Activated CD4-positive, alpha-beta memory T cell treated with anti-CD3 and anti-CD28 coated beads for 36 hours (primary cell): ENCODE data around the gene PRCD. TPM values are rescaled to one million over a fixed set of nuclear protein-coding genes. Genes with fewer than 3 reads are reported as not detected.
"Not testable (repeated sequence)": the region's sequence is repeated elsewhere in the genome, so short reads cannot be mapped to it uniquely, and the experiment has no call there.

Source experiments
- CTCF ChIA-PET: fragments of 350-600 bp; sonication (Branson Sonifier 250); formaldehyde crosslinking; loops from one replicate; lab custom pipeline; 2021; ENCODE audit warnings: antibody characterized with exemption, inconsistent platforms; lab: Charles Lee
- POLR2A ChIA-PET: fragments of 350-600 bp; sonication (Branson Sonifier 250); formaldehyde crosslinking; loops from one replicate; lab custom pipeline; 2021; ENCODE audit warnings: antibody characterized with exemption; lab: Charles Lee
- DNase-seq: peaks from one replicate; pipeline ENCODE4 v3.0.0-alpha.2; 2020
- H3K27ac Mint-ChIP-seq: one replicate; pipeline ENCODE4 v1.8.0; 2021; ENCODE audit warnings: mixed read lengths
- H3K27me3 Mint-ChIP-seq: one replicate; pipeline ENCODE4 v1.8.0; 2021; ENCODE audit warnings: mixed read lengths
- H3K36me3 Mint-ChIP-seq: one replicate; pipeline ENCODE4 v1.8.0; 2021; ENCODE audit warnings: mixed read lengths
- H3K4me1 Mint-ChIP-seq: one replicate; pipeline ENCODE4 v1.8.0; 2021; ENCODE audit warnings: low read depth, mixed read lengths
- H3K4me3 Mint-ChIP-seq: one replicate; pipeline ENCODE4 v1.8.0; 2021; ENCODE audit warnings: mild to moderate bottlenecking, mixed read lengths
- H3K9me3 Mint-ChIP-seq: one replicate; pipeline ENCODE4 v1.8.0; 2021; ENCODE audit warnings: mixed read lengths
- intact Hi-C: fragments of 100-400 bp; cut with micrococcal nuclease; formaldehyde crosslinking; loops from one replicate; pipeline ENCODE4 v1.15.1; 2023
- total RNA-seq, 2 experiments: library from RNA; stranded (reverse); gene quantifications; one replicate each; pipeline ENCODE4 v1.2.3, GENCODE V29; 2021

PRCD gene
- total RNA-seq, 2 experiments from 2014 or later = not detected

GRCh38 chr17:76550712-76551615, 11.1 kb downstream of the PRCD start:
- peaks cover 3% of the 10 kb centered on the region for H3K4me1 Mint-ChIP-seq
- H3K27ac Mint-ChIP-seq = no peak overlapping the region
- intact Hi-C loops = no loop called here
- H3K9me3 Mint-ChIP-seq = no peaks in the 10 kb centered on the region
- ChIA-PET CTCF (interaction anchor here (1.1 kb wide), 1 partner anchor 73 kb away, joined by 3 read pairs; no protein-coding TSS in a partner anchor), POLR2A (no interaction called here)
- H3K4me3 Mint-ChIP-seq = no peak overlapping the region
- no peak for DNase-seq
- H3K36me3 Mint-ChIP-seq = no peaks in the 10 kb centered on the region
- H3K27me3 Mint-ChIP-seq = no peaks in the 10 kb centered on the region

GRCh38 chr17:76551685-76552084, 11.8 kb downstream of the PRCD start:
- intact Hi-C loops = no loop called here
- ChIA-PET POLR2A (no interaction called here), CTCF (no interaction called here)
- no peaks in the 10 kb centered on the region for H3K9me3 Mint-ChIP-seq
- H3K27me3 Mint-ChIP-seq = no peaks in the 10 kb centered on the region
- DNase-seq = no peak
- H3K27ac Mint-ChIP-seq = no peak overlapping the region
- H3K4me1 Mint-ChIP-seq = peaks cover 7% of the 10 kb centered on the region
- H3K36me3 Mint-ChIP-seq = no peaks in the 10 kb centered on the region
- H3K4me3 Mint-ChIP-seq = no peak overlapping the region

GRCh38 chr17:76553178-76553908, 13.5 kb downstream of the PRCD start:
- CTCF ChIA-PET = interaction anchor here (0.8 to 7.8 kb wide), 3 partner anchors 30 to 70 kb away, joined by 3 to 74 read pairs (median 3); no protein-coding TSS in a partner anchor
- peaks cover 11% of the 10 kb centered on the region for H3K36me3 Mint-ChIP-seq
- intact Hi-C loops = no loop called here
- no peak for DNase-seq
- H3K27ac Mint-ChIP-seq = no peak overlapping the region
- H3K4me3 Mint-ChIP-seq = no peak overlapping the region
- H3K9me3 Mint-ChIP-seq = no peaks in the 10 kb centered on the region
- H3K27me3 Mint-ChIP-seq = no peaks in the 10 kb centered on the region
- POLR2A ChIA-PET = no interaction called here
- peaks cover 12% of the 10 kb centered on the region for H3K4me1 Mint-ChIP-seq

GRCh38 chr17:76554131-76554530, 14.3 kb downstream of the PRCD start:
- intact Hi-C loops = no loop called here
- Mint-ChIP-seq H3K36me3 (peaks cover 19% of the 10 kb centered on the region), H3K27ac (no peak overlapping the region), H3K27me3 (no peaks in the 10 kb centered on the region), H3K4me1 (peaks cover 18% of the 10 kb centered on the region), H3K4me3 (no peak overlapping the region), H3K9me3 (no peaks in the 10 kb centered on the region)
- no peak for DNase-seq
- CTCF ChIA-PET = interaction anchor here (1.4 to 7.8 kb wide), 2 partner anchors 31 to 69 kb away, joined by 3 to 74 read pairs; no protein-coding TSS in a partner anchor
- POLR2A ChIA-PET = no interaction called here

- no peaks in the 10 kb centered on the region for H3K9me3 Mint-ChIP-seq
- H3K4me1 Mint-ChIP-seq = peaks cover 43% of the 10 kb centered on the region
- CTCF ChIA-PET = interaction anchor here (0.7 to 7.8 kb wide), 15 partner anchors 10 to 161 kb away, joined by 3 to 74 read pairs (median 6); partner anchors contain the start of gene ST6GALNAC2
- H3K4me3 Mint-ChIP-seq = peak overlapping the region; percentile 97
- peak overlapping the region; percentile 99 for H3K27ac Mint-ChIP-seq
- DNase-seq = peak; percentile 53
- H3K27me3 Mint-ChIP-seq = no peaks in the 10 kb centered on the region
- POLR2A ChIA-PET = interaction anchor here (0.7 to 2.9 kb wide), 13 partner anchors 10 to 292 kb away, joined by 3 to 18 read pairs (median 3); partner anchors contain the start of genes PRPSAP1, SRSF2, ST6GALNAC2 and UBALD2
- H3K36me3 Mint-ChIP-seq = peaks cover 43% of the 10 kb centered on the region
- intact Hi-C loops = loop anchor here (1.0 to 5.0 kb wide), 3 partner anchors 42 to 170 kb away; partner anchors contain the start of genes JMJD6 and METTL23
These were observed 17.0 kb downstream of the PRCD start for GRCh38 chr17:76556765-76557367.

- intact Hi-C loops = loop anchor here (1.0 to 5.0 kb wide), 3 partner anchors 42 to 170 kb away; partner anchors contain the start of genes JMJD6 and METTL23
- peak overlapping the region; percentile 99 for H3K27ac Mint-ChIP-seq
- peaks cover 48% of the 10 kb centered on the region for H3K4me1 Mint-ChIP-seq
- no peaks in the 10 kb centered on the region for H3K27me3 Mint-ChIP-seq
- CTCF ChIA-PET = interaction anchor here (0.7 to 7.8 kb wide), 23 partner anchors 9 to 177 kb away, joined by 3 to 74 read pairs (median 5); partner anchors contain the start of genes PRCD, ST6GALNAC1 and ST6GALNAC2
- POLR2A ChIA-PET = interaction anchor here (0.7 to 2.9 kb wide), 19 partner anchors 9 to 293 kb away, joined by 3 to 18 read pairs (median 3); partner anchors contain the start of genes PRPSAP1, SRSF2, ST6GALNAC2 and UBALD2
- H3K9me3 Mint-ChIP-seq = no peaks in the 10 kb centered on the region
- peaks cover 46% of the 10 kb centered on the region for H3K36me3 Mint-ChIP-seq
- peak; percentile 96 for DNase-seq
- H3K4me3 Mint-ChIP-seq = peak overlapping the region; percentile 97
These were observed 17.7 kb downstream of the PRCD start for GRCh38 chr17:76557368-76558197.

- H3K27ac Mint-ChIP-seq = peak overlapping the region; percentile 99
- H3K36me3 Mint-ChIP-seq = peaks cover 54% of the 10 kb centered on the region
- H3K4me3 Mint-ChIP-seq = peak overlapping the region; percentile 97
- H3K4me1 Mint-ChIP-seq = peaks cover 57% of the 10 kb centered on the region
- intact Hi-C loops = loop anchor here (5.0 kb wide), 1 partner anchor 169 kb away; the partner anchor contains the start of genes JMJD6 and METTL23
- CTCF ChIA-PET = interaction anchor here (0.7 to 7.8 kb wide), 19 partner anchors 8 to 176 kb away, joined by 3 to 74 read pairs (median 5); partner anchors contain the start of genes PRCD and ST6GALNAC1
- no peaks in the 10 kb centered on the region for H3K27me3 Mint-ChIP-seq
- H3K9me3 Mint-ChIP-seq = no peaks in the 10 kb centered on the region
- POLR2A ChIA-PET = interaction anchor here (0.5 to 2.9 kb wide), 12 partner anchors 8 to 178 kb away, joined by 3 to 18 read pairs (median 4); partner anchors contain the start of genes SRSF2 and ST6GALNAC2
- DNase-seq = peak; percentile 62
These were observed 18.6 kb downstream of the PRCD start for GRCh38 chr17:76558198-76559095.

GRCh38 chr17:76559460-76559859, 19.6 kb downstream of the PRCD start:
- H3K36me3 Mint-ChIP-seq = peaks cover 57% of the 10 kb centered on the region
- H3K9me3 Mint-ChIP-seq, H3K27me3 Mint-ChIP-seq, DNase-seq: not testable (repeated sequence)
- peak overlapping the region; percentile 97 for H3K4me3 Mint-ChIP-seq
- intact Hi-C loops = loop anchor here (5.0 kb wide), 1 partner anchor 168 kb away; the partner anchor contains the start of genes JMJD6 and METTL23
- CTCF ChIA-PET = interaction anchor here (0.8 to 7.8 kb wide), 6 partner anchors 14 to 122 kb away, joined by 3 to 74 read pairs (median 6); no protein-coding TSS in a partner anchor
- H3K4me1 Mint-ChIP-seq = peaks cover 58% of the 10 kb centered on the region
- POLR2A ChIA-PET = interaction anchor here (0.8 to 1.5 kb wide), 3 partner anchors 27 to 150 kb away, joined by 3 to 5 read pairs (median 3); partner anchors contain the start of gene ST6GALNAC2
- peak overlapping the region; percentile 70 for H3K27ac Mint-ChIP-seq

- no peak for DNase-seq
- Mint-ChIP-seq H3K36me3 (peaks cover 65% of the 10 kb centered on the region), H3K4me1 (peaks cover 63% of the 10 kb centered on the region), H3K4me3 (peak overlapping the region; percentile 70), H3K27ac (peak overlapping the region; percentile 70), H3K9me3 (no peaks in the 10 kb centered on the region), H3K27me3 (no peaks in the 10 kb centered on the region)
- ChIA-PET CTCF (interaction anchor here (0.8 to 7.8 kb wide), 8 partner anchors 12 to 167 kb away, joined by 3 to 74 read pairs (median 4); no protein-coding TSS in a partner anchor), POLR2A (interaction anchor here (0.6 to 1.0 kb wide), 3 partner anchors 26 to 149 kb away, joined by 3 to 5 read pairs (median 3); partner anchors contain the start of gene ST6GALNAC2)
- intact Hi-C loops = no loop called here
These were observed 20.4 kb downstream of the PRCD start for GRCh38 chr17:76560036-76560876.
